HCT116 (cell line): ENCODE data around the gene MYO10.

Experiments used
- ATF3 ChIP-seq: IDR thresholded peaks from 2 replicates; pipeline ENCODE4 v1.6.1; 2012
- CEBPB ChIP-seq: IDR thresholded peaks from 2 replicates; pipeline ENCODE4 v1.6.1; 2012; ENCODE audit warnings: low read depth
- EZH2 ChIP-seq: fragments of 200-600 bp; sonication (generic); IDR thresholded peaks from 2 replicates; pipeline ENCODE4 v1.6.1; 2017; ENCODE audit warnings: antibody characterized with exemption, mixed run types
- POLR2A ChIP-seq: IDR thresholded peaks from 2 replicates; pipeline ENCODE4 v1.7.0; 2011; ENCODE audit warnings: borderline replicate concordance; ENCODE audit not compliant: insufficient read depth, insufficient read length; ENCODE audit errors: extremely low read depth
- POLR2AphosphoS5 ChIP-seq: IDR thresholded peaks from 2 replicates; pipeline ENCODE4 v1.6.1; 2011; ENCODE audit warnings: mild to moderate bottlenecking, low read depth, low read length, moderate library complexity
- RAD21 ChIP-seq: IDR thresholded peaks from 2 replicates; pipeline ENCODE4 v1.6.1; 2012; ENCODE audit warnings: low read depth, mild to moderate bottlenecking
- REST ChIP-seq: IDR thresholded peaks from 2 replicates; pipeline ENCODE4 v1.6.1; 2012; ENCODE audit warnings: low read depth
- SP1 ChIP-seq: IDR thresholded peaks from 2 replicates; pipeline ENCODE4 v1.6.1; 2012; ENCODE audit warnings: low read depth
- SRF ChIP-seq: IDR thresholded peaks from 2 replicates; pipeline ENCODE4 v1.6.1; 2012; ENCODE audit warnings: low read depth
- TCF7L2 ChIP-seq: IDR thresholded peaks from 2 replicates; pipeline ENCODE4 v1.7.0; 2011; ENCODE audit warnings: borderline replicate concordance, inconsistent platforms; ENCODE audit not compliant: insufficient read depth, insufficient read length; ENCODE audit errors: extremely low read depth
- ZBTB33 ChIP-seq: IDR thresholded peaks from 2 replicates; pipeline ENCODE4 v1.6.1; 2011; ENCODE audit warnings: mild to moderate bottlenecking, low read length, moderate library complexity; ENCODE audit not compliant: insufficient replicate concordance; ENCODE audit errors: extremely low read depth
- TF ChIP-seq, protein P1 (sequence below), 3 experiments: fragments of 200-600 bp in 1 of 3; sonication (generic) in 1 of 3; IDR thresholded peaks in 2 of 3; conservative IDR thresholded peaks in 1 of 3; 2 replicates each; pipeline ENCODE4 v1.5.1; 2012 to 2017; ENCODE audit warnings: low read depth in 2 of 3, low read length in 2 of 3, antibody characterized with exemption in 1 of 3, borderline replicate concordance in 1 of 3, control low read depth in 1 of 3, mild to moderate bottlenecking in 1 of 3, mixed read lengths in 1 of 3, mixed run types in 1 of 3, moderate library complexity in 1 of 3; ENCODE audit not compliant: insufficient read depth in 1 of 3
- TF ChIP-seq, protein P2 (sequence below): IDR thresholded peaks from 2 replicates; pipeline ENCODE4 v1.6.1; 2012

DNA sequence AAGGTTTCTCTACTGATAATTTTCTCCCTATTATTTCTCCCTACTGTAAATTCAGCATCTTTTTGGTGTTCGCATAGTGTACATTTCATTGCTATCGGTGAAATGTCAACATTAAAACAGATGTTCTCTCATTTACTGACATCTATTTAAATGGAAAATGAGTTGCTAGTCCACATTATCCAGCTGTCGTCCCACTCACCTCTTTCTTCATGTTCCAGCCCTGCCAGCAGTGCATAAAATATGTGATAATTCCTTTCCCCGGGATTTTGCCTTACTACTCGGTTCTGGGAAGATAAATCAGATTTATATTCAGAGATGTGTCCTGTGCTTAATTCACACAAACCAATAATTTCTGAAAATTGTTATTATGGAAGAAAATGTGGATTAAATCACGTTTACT, 155.8 kb downstream of the MYO10 start:
- TF ChIP-seq SRF (no peak), RAD21 (no peak), TCF7L2 (no peak), POLR2A (no peak), ZBTB33 (no peak), EZH2 (no peak), POLR2AphosphoS5 (no peak), CEBPB (no peak), REST (no peak), SP1 (no peak), ATF3 (no peak)
- TF ChIP-seq, protein P1, sequence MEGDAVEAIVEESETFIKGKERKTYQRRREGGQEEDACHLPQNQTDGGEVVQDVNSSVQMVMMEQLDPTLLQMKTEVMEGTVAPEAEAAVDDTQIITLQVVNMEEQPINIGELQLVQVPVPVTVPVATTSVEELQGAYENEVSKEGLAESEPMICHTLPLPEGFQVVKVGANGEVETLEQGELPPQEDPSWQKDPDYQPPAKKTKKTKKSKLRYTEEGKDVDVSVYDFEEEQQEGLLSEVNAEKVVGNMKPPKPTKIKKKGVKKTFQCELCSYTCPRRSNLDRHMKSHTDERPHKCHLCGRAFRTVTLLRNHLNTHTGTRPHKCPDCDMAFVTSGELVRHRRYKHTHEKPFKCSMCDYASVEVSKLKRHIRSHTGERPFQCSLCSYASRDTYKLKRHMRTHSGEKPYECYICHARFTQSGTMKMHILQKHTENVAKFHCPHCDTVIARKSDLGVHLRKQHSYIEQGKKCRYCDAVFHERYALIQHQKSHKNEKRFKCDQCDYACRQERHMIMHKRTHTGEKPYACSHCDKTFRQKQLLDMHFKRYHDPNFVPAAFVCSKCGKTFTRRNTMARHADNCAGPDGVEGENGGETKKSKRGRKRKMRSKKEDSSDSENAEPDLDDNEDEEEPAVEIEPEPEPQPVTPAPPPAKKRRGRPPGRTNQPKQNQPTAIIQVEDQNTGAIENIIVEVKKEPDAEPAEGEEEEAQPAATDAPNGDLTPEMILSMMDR (IDR thresholded peaks at IDR 0.05 in 2 of 3, conservative IDR thresholded peaks at IDR 0.05 in 1 of 3; ENCODE audit: borderline replicate concordance in 1 of 3, insufficient read depth in 1 of 3, low read depth in 2 of 3, low read length in 2 of 3): no peak
- TF ChIP-seq, protein P2, sequence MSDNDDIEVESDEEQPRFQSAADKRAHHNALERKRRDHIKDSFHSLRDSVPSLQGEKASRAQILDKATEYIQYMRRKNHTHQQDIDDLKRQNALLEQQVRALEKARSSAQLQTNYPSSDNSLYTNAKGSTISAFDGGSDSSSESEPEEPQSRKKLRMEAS: no peak
